Mesothelial cell of epicardium (in vitro differentiated cells): ENCODE data around the gene RCE1. TPM values are rescaled to one million over a fixed set of nuclear protein-coding genes. Genes with fewer than 3 reads are reported as not detected.

Experiments
- DNase-seq, 2 experiments: peaks; one replicate each; pipeline ENCODE4 v3.0.0; 2021; ENCODE audit warnings: low spot score in 2 of 2; ENCODE audit not compliant: unreplicated experiment in 2 of 2
- H3K27ac Mint-ChIP-seq: 2 replicates; pipeline ENCODE4 v1.8.0; 2021; ENCODE audit warnings: mixed read lengths
- H3K27me3 Mint-ChIP-seq: 2 replicates; pipeline ENCODE4 v1.8.0; 2021; ENCODE audit warnings: low read depth, mixed read lengths
- H3K36me3 Mint-ChIP-seq: 2 replicates; pipeline ENCODE4 v1.8.0; 2021; ENCODE audit warnings: mixed read lengths
- H3K4me1 Mint-ChIP-seq: 2 replicates; pipeline ENCODE4 v1.8.0; 2021; ENCODE audit warnings: mixed read lengths
- H3K4me3 Mint-ChIP-seq: 2 replicates; pipeline ENCODE4 v1.8.0; 2021; ENCODE audit warnings: mild to moderate bottlenecking, moderate library complexity, mixed read lengths
- H3K9me3 Mint-ChIP-seq: 2 replicates; pipeline ENCODE4 v1.8.0; 2021; ENCODE audit warnings: mixed read lengths
- total RNA-seq: library from RNA; stranded (reverse); gene quantifications from 3 replicates; pipeline ENCODE4 v1.2.1, GENCODE V29; 2021
- TF ChIP-seq, protein P1 (sequence below): fragments of 200-600 bp; sonication (generic); IDR thresholded peaks from one replicate; pipeline ENCODE4 v1.5.0; 2021; ENCODE audit warnings: antibody characterized with exemption; ENCODE audit not compliant: unreplicated experiment

Gene RCE1
- total RNA-seq, 1 donor from 2014 or later, result 27.2 TPM

DNA sequence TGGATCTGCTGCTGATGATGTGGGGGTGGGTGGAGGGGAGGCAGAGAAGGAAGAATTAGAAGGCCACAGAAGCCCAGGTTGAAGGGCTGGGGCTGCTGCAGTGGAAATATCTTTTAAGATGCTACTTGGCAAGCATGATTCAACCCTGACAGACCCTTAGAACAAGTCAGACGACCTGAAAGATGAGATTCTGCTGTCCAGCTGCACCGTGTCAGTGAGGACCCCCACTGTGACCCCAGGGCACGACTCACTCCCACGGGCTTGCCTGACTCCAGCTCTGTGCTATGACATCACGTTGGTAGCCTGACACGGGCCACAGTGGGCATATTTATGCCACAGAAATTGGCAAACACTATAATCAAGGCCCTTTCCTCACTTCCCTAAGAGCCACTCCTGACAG is 49.7 kb downstream of the RCE1 start:
- H3K36me3 Mint-ChIP-seq, result no peaks in the 10 kb centered on the region
- H3K27ac Mint-ChIP-seq, result no peak overlapping the region
- no peak overlapping the region for H3K4me3 Mint-ChIP-seq
- TF ChIP-seq, protein P1, sequence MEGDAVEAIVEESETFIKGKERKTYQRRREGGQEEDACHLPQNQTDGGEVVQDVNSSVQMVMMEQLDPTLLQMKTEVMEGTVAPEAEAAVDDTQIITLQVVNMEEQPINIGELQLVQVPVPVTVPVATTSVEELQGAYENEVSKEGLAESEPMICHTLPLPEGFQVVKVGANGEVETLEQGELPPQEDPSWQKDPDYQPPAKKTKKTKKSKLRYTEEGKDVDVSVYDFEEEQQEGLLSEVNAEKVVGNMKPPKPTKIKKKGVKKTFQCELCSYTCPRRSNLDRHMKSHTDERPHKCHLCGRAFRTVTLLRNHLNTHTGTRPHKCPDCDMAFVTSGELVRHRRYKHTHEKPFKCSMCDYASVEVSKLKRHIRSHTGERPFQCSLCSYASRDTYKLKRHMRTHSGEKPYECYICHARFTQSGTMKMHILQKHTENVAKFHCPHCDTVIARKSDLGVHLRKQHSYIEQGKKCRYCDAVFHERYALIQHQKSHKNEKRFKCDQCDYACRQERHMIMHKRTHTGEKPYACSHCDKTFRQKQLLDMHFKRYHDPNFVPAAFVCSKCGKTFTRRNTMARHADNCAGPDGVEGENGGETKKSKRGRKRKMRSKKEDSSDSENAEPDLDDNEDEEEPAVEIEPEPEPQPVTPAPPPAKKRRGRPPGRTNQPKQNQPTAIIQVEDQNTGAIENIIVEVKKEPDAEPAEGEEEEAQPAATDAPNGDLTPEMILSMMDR, result no peak
- no peak for DNase-seq
- no peaks in the 10 kb centered on the region for H3K9me3 Mint-ChIP-seq
- no peaks in the 10 kb centered on the region for H3K4me1 Mint-ChIP-seq
- no peaks in the 10 kb centered on the region for H3K27me3 Mint-ChIP-seq

DNA sequence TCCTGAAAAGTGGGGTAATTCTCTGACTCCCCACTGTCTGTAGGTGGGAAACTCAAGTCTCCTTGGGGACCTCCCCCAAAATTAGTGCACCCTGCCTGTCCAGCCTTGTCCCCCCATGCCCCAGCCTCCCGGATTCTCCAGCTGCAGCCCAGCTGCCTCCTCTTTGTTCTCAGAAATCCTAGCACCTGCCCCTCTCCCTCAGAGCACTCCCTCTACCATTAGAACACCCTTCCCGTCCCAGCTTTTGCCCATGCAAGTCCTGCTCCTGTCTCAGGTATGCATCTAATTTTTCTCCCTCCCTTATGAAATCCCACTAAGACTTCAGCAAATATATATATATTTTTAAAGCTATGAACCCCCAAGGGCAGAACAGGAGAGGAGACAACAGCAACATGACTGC is 50.9 kb downstream of the RCE1 start:
- no peaks in the 10 kb centered on the region for H3K27me3 Mint-ChIP-seq
- no peak overlapping the region for H3K27ac Mint-ChIP-seq
- no peak for DNase-seq
- H3K4me1 Mint-ChIP-seq, result no peaks in the 10 kb centered on the region
- H3K36me3 Mint-ChIP-seq, result no peaks in the 10 kb centered on the region
- no peak overlapping the region for H3K4me3 Mint-ChIP-seq
- TF ChIP-seq, protein P1, result no peak
- no peaks in the 10 kb centered on the region for H3K9me3 Mint-ChIP-seq

Other genes starting within 250 kb of the RCE1 start
- gene RBM14, start 226.8 kb upstream of the RCE1 start, total RNA-seq, result 126 to 135 TPM (median 128 TPM) in 3 replicates
- gene RBM4, start 204.7 kb upstream of the RCE1 start, total RNA-seq, result 240 to 248 TPM (median 242 TPM) in 3 replicates
- 38.7 to 40.7 TPM (median 39.6 TPM) in 3 replicates for gene RBM4B, start 165.6 kb upstream of the RCE1 start, total RNA-seq
- gene SPTBN2, start 114.2 kb upstream of the RCE1 start, total RNA-seq, result 62.0 to 63.4 TPM (median 62.4 TPM) in 3 replicates
- gene LRFN4, start 13.6 kb downstream of the RCE1 start, total RNA-seq, result 26.6 to 28.1 TPM (median 27.5 TPM) in 3 replicates
- gene PC, start 114.9 kb downstream of the RCE1 start, total RNA-seq, result 9.5 to 10.0 TPM (median 9.9 TPM) in 3 replicates
- gene C11orf86, start 131.9 kb downstream of the RCE1 start, total RNA-seq, result not detected in 3 replicates
- 0.24 to 0.40 TPM (median 0.34 TPM) in 3 replicates for gene SYT12, start 179.7 kb downstream of the RCE1 start, total RNA-seq
- gene RHOD, start 213.4 kb downstream of the RCE1 start, total RNA-seq, result 19.1 to 20.7 TPM (median 19.5 TPM) in 3 replicates